ENCODE results near the gene EFNA4. TPM values are rescaled to one million over a fixed set of nuclear protein-coding genes. Genes with fewer than 3 reads are reported as not detected.

The EFNA4 gene
- total RNA-seq, 6 experiments from 2014 or later: 3.6 to 5.6 (median 4.8) TPM

GRCh38 chr1:155038602-155039307 is 24.8 kb upstream of the EFNA4 start:
- no peak overlapping the region for H3K4me3 Mint-ChIP-seq
- H3K9me3 Mint-ChIP-seq: no peaks in the 10 kb centered on the region
- TF ChIP-seq, protein P1, sequence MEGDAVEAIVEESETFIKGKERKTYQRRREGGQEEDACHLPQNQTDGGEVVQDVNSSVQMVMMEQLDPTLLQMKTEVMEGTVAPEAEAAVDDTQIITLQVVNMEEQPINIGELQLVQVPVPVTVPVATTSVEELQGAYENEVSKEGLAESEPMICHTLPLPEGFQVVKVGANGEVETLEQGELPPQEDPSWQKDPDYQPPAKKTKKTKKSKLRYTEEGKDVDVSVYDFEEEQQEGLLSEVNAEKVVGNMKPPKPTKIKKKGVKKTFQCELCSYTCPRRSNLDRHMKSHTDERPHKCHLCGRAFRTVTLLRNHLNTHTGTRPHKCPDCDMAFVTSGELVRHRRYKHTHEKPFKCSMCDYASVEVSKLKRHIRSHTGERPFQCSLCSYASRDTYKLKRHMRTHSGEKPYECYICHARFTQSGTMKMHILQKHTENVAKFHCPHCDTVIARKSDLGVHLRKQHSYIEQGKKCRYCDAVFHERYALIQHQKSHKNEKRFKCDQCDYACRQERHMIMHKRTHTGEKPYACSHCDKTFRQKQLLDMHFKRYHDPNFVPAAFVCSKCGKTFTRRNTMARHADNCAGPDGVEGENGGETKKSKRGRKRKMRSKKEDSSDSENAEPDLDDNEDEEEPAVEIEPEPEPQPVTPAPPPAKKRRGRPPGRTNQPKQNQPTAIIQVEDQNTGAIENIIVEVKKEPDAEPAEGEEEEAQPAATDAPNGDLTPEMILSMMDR (IDR thresholded peaks at IDR 0.05): no peak
- peak; percentile 16 for DNase-seq
- peaks cover 8% of the 10 kb centered on the region for H3K4me1 Mint-ChIP-seq (ENCODE audit: low read depth)
- peaks cover 49% of the 10 kb centered on the region for H3K27me3 Mint-ChIP-seq (ENCODE audit: insufficient read depth)
- no peak overlapping the region for H3K27ac Mint-ChIP-seq
- no peaks in the 10 kb centered on the region for H3K36me3 Mint-ChIP-seq (ENCODE audit: low read depth)

DNA sequence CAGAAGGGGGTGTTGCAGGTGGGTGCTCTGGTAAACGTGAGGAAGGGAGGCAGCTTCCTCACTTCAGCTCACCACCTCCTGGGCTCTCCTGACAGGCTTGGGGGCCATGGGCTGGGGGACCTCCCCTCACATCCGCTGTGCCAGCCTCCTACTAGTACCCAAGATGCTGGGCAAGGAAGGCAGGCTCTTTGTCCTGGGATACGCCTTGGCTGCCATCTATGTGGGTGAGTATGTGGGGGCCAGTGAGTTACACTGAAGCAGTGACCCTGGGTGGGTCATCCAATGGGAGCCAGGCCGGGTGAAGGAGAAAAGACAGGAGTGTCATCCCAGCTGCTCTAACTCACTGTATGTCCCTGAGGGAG is 24.3 kb upstream of the EFNA4 start:
- TF ChIP-seq, protein P1 (IDR thresholded peaks at IDR 0.05): no peak
- H3K4me1 Mint-ChIP-seq (ENCODE audit: low read depth): peaks cover 9% of the 10 kb centered on the region
- no peaks in the 10 kb centered on the region for H3K36me3 Mint-ChIP-seq (ENCODE audit: low read depth)
- no peak overlapping the region for H3K4me3 Mint-ChIP-seq
- H3K27ac Mint-ChIP-seq: no peak overlapping the region
- H3K9me3 Mint-ChIP-seq: no peaks in the 10 kb centered on the region
- no peak for DNase-seq
- H3K27me3 Mint-ChIP-seq (ENCODE audit: insufficient read depth): peaks cover 43% of the 10 kb centered on the region

DNA sequence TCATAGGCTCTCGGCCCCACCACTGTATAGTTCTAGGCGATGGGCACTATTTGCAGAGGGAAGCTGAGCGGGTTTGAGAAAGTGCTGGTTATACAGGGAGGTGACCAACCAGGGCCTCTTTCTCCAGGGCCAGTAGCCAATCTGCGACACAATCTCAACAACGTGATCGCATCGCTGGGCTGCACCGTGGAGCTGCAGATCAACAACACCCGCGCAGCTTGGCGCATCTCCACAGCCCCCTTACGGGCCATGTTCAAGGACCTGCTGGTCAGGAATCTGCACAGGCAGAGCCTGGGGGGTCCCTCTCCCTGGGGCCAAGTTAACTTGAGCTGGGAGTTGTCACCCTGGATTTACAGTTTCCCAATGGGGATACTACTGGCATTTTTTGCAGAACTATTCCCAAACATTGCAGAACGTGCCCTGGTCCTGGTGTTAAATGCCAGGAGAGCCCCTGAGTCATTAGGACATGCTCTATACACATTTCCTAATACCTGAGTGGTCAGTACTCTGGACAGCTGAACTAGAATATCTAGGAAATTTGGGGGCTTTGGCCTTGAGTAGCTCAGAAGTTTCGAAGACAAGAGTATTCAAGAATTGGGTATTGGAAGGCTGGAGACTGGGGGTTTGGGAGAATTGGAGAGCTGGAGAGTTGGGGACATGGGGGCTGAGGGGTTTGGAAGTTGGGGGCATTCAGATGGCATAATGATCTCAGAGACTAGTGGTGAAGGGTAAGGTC is 23.0 kb upstream of the EFNA4 start:
- DNase-seq: no peak
- peaks cover 22% of the 10 kb centered on the region for H3K4me1 Mint-ChIP-seq (ENCODE audit: low read depth)
- H3K9me3 Mint-ChIP-seq: no peaks in the 10 kb centered on the region
- peaks cover 32% of the 10 kb centered on the region for H3K27me3 Mint-ChIP-seq (ENCODE audit: insufficient read depth)
- H3K36me3 Mint-ChIP-seq (ENCODE audit: low read depth): no peaks in the 10 kb centered on the region
- TF ChIP-seq, protein P1 (IDR thresholded peaks at IDR 0.05): no peak
- no peak overlapping the region for H3K27ac Mint-ChIP-seq
- no peak overlapping the region for H3K4me3 Mint-ChIP-seq

DNA sequence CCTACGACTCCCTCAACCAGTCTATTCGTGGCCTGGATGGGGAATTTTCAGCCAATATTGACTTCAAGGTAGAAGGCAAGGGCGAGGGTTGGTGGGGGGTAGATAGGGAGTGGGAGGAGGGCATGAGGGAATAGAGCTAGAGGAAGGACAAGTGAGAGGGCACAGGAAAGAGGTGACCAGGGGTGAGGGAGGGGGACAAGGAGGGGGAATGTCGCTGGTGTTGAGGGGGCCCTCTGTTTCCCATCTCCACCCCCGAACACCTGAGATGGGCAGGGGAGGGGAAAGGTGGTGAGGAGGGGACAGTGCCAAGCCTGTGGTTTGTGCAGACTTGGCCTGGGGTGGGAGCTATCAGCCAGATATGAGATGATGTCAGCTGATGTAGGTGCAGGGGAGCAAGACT is 20.8 kb upstream of the EFNA4 start:
- H3K27ac Mint-ChIP-seq: no peak overlapping the region
- H3K4me3 Mint-ChIP-seq: no peak overlapping the region
- H3K27me3 Mint-ChIP-seq (ENCODE audit: insufficient read depth): peaks cover 16% of the 10 kb centered on the region
- peaks cover 27% of the 10 kb centered on the region for H3K4me1 Mint-ChIP-seq (ENCODE audit: low read depth)
- no peak for DNase-seq
- H3K9me3 Mint-ChIP-seq: no peaks in the 10 kb centered on the region
- no peaks in the 10 kb centered on the region for H3K36me3 Mint-ChIP-seq (ENCODE audit: low read depth)
- TF ChIP-seq, protein P1 (IDR thresholded peaks at IDR 0.05): no peak

DNA sequence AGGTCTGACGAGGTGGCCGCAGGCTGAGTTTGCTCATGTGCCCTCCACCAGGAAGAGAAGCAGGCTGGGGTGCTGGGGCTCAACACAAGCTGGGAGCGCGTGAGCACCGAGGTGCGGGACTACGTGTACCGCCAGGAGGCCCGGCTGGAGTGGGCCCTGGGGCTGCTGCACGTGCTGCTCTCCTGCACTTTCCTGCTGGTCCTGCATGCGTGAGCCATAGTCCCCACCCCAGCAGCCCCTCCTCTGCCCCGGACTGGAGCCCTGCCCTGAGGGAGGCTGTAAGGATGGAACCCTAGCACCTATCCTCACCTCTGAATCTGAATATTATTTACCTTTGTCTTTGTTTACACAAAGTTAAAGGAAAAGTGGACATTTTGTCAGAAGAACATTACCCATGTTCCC is 20.2 kb upstream of the EFNA4 start:
- Mint-ChIP-seq H3K36me3 (ENCODE audit: low read depth) (no peaks in the 10 kb centered on the region), H3K9me3 (no peaks in the 10 kb centered on the region), H3K27ac (no peak overlapping the region), H3K4me3 (no peak overlapping the region), H3K4me1 (ENCODE audit: low read depth) (peaks cover 26% of the 10 kb centered on the region), H3K27me3 (ENCODE audit: insufficient read depth) (peaks cover 10% of the 10 kb centered on the region; the same call in 1 of the 2 replicates)
- DNase-seq: no peak
- TF ChIP-seq, protein P1 (IDR thresholded peaks at IDR 0.05): no peak
